SW480 (cell line): ENCODE results near the gene DIDO1.
"Not testable (repeated sequence)": the region's sequence is repeated elsewhere in the genome, so short reads cannot be mapped to it uniquely, and the experiment has no call there.

Experiments used
- DNase-seq: peaks from one replicate; pipeline ENCODE4 v3.0.0-alpha.2; 2016; ENCODE audit warnings: low spot score

Gene DIDO1

DNA sequence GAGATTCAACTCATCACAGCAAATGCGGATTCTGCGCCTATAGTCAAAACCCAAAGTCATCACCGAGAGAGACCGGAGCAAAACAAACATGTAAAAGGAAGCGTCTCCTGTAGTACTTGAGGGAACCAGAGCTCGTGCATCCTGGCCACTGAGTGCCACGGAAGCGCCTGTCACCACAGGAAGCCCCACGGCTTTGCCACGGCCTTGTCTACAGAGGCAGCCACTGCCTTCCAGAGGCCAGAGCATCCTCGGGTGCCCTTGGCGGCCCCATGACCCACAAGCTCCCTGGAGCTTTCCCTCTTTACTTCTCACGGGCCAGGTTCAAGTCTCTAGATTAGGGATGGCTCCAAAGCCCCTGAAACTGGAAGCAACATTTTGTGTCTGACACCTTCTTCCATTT, 72.2 kb downstream of the DIDO1 start:
- DNase-seq, result no peak

DNA sequence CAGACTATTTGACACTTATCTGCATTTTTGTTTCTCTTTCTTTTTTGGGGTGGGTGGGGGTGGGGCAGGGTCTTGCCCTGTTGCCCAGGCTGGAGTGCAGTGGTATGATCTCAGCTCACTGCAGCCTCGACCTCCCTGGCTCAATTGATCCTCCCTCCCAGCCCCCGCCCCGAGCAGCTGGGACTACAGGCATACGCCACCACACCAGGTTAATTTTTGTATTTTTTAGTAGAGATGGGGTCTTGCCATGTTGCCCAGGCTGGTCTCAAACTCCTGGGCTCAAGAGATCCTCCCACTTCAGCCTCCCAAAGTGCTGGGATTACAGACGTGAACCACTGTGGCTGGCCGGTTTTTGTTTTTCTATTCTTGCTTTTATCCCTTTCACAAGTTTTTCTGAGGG, 73.0 kb downstream of the DIDO1 start:
- DNase-seq, result not testable (repeated sequence)

DNA sequence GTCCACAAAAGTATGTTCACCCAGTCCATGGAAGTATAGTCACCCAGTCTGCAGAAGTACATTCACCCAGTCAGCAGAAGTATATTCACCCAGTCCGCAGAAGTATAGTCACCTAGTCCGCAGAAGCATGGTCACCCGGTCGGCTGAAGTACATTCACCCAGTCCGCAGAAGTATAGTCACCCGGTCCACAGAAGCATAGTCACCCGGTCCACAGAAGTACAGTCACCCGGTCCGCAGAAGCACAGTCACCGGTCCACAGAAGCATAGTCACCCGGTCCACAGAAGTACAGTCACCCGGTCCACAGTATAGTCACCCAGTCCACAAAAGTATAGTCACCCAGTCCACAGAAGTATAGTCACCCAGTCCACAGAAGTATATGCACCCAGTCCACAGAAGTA, 73.5 kb downstream of the DIDO1 start:
- DNase-seq, result no peak

DNA sequence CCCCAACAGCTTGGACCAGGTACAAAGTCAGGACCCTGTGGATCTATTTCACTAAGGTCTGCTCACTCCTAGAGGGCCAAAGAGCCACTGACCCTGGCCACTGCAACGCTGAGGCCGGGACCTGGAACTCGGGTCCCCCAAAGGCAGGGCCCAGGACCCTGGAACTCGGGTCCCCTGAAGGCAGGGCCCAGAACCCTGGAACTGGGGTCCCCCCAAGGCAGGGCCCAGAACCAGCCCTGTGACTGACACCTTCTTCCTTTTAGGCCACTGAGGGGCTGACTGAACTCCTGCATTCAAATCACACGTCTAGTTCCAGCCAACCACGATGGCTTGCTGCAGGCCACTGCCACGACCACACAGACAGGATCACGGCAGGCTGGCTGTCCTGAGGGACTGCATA, 74.1 kb downstream of the DIDO1 start:
- DNase-seq, result no peak

DNA sequence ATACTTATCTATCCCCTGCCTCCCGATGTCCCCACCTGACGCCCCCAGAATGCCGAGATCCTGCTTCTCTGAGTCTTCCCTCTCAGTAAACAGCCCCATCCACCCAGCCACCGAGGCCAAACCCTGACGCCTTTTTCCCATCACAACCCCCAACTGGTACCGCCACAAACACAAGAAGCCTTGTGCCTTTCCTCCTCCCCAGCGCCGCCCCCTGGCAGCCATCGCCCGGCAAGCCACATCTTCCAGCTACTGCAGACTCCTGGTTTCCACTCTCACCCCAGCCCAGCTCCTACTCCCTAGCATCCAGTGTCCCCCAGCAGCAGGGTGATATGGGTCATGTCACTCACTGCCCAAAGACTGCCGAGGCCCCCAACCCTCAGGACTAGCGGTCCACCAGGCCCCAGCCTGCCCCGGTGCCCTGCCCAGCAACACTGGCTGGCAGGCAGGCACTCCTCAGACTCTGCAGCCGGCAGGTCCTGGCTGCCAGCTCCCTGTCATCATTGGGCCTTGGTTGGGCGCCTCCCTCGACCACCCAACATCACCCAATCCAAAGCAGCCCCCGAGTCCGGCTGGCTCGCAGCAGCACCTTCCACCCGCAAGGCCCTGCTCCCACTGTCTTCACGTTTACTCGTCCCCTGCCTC, 75.9 kb downstream of the DIDO1 start:
- no peak for DNase-seq

DNA sequence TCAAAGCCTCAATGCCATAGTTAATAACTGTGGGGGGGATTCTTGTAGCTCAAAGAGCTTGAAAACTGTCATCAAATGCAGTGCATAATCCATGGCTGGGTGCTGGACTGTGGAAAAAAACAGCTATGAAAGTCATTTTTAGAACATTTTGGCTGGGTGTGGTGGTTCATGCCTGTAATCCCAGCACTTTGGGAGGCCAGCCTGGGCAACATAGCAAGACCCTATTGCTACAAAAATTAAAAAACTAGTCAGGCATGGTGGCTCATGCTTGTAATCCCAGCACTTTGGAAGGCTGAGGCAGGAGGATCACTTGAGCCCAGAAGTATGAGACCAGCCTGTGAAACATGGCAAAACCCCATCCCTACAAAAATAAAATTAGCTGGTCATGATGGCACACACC, 76.9 kb downstream of the DIDO1 start:
- DNase-seq, result no peak

DNA sequence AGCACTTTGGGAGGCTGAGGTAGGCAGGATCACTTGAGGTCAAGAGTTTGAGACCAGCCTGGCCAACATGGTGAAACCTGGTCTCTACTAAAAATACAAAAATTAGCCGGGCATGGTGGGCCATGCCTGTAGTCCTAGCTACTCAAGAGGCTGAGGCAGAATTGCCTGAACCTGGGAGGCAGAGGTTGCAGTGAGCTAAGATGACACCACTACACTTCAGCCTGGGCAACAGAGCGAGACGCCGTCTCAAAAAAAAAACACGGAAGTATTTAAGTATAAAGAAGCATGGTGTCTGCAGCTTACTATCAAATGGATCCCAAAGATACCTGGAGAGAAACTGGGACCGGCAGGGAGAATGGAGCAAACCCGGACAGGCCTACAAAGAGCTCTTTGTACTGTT, 77.4 kb downstream of the DIDO1 start:
- not testable (repeated sequence) for DNase-seq

DNA sequence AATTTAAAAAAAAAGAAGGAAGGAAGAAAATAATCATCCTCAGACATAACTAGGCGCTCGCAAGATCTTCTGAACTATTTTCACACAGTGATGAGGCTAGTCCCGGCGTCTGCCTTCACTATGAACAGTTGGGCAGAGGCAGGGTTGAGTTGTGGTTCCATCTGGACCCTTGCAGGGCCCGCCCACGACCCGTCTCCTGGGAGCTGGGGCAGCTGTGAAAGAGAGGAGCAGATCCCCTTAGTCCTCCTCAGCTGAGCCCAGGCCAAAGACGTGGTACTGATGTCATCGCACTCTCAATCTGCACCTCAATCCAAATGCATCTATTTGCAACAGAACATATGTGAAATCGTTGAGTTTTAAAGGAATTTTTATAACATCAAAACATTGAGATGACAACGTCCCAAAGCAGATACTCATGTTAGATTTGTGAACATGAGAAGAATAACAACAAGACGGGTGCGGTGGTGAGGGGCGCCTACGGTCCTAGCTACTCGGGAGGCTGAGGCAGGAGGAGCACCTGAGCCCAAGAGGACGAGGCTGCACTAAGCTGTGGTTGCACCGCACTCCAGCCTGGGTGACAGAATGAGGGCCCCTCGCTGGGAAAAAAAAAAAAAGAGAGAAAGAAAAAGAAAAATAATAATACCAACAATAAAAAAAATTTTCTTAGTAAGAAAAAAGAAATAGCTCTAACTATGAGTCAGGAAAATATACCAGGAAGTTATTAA, 80.0 kb downstream of the DIDO1 start:
- no peak for DNase-seq

DNA sequence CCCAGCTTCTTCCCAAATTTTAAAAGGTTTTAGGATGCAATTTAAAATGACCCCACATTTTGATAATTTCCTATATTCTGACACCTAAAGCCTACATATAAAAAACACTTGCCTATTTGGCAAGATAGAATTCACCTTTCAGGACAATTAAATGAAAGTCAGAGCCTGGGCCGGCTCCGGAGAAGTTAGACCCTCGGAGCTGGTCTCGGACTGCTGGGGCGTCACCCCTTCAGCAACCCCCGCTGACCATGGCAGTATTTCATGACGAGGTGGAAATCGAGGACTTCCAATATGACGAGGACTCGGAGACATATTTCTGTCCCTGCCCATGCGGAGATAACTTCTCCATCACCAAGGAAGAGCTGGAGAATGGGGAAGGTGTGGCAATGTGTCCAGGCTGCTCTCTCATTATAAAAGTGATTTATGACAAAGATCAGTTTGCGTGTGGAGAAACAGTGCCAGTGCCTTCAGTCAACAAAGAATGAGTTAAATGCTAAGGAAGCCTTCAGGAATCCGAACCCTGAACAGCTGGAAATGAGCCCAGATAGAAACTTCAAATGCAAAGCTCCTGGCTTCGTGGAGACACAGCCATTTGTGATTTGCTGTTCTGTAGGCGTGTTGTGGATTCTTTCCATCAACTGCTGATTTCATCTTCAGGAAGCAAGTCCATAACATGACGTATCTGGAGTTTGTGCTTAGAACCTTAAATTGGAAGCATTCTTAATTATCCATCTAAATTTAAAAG, 80.7 kb downstream of the DIDO1 start:
- DNase-seq, result no peak

DNA sequence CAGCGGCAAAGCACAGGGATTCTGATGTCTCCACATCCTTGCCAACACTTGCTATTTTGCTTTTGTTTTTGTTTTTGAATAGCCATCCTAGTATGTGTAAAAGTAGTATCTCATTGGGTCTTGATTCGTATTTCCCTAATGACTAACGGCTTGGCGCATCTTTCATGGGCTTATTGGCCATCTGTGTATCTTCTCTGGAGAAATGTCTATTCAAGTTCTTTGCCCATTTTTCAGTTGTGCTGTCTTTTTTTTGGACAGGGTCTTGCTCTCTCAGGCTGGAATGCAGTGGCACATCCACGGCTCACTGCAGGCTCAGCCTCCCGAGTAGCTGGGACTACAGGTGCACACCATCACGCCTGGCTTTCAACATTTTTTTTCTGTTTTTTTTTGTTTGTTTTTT, 82.1 kb downstream of the DIDO1 start:
- DNase-seq, result no peak

DNA sequence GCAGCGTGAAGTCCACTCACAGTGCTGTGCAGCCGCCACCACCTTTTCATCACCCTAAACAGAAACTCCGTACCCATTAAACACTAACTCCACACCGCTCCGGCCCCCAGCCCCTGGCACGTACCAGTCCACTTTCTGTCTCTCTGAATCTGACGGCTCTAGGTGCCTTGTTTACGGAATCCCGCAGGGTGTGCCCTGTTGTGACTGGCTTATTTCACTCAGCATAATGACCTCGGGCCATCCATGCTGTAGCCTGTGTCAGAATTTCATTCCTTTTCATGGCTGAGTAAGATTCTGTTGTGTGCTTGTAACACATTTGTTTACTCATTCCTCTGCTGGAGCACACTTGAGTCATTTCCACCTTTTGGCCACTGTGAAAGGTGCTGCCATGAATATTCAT, 82.6 kb downstream of the DIDO1 start:
- no peak for DNase-seq

DNA sequence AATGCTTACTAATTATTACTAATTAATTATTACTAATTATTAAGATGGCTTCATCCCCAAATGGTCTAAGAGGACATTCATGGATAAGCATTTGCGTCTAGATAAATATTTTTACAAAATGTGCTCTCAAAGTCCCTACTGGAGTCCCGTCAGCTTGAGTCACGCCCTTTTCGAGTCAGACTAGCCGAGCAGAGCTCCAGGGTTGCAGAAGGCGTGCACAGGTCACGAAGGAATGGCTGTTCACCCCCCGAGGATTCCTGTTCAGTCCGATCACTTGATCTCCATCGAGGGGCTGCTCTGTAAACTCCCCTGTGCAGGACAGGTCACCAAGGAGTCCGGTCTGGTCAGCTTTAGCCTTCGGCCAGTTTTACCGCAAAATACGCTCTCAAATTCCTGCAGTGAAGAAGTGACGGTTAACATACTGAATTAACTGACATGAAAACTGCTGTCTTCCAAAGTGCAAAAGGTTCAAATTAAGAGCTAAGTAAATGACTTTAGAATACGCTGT, 84.5 kb downstream of the DIDO1 start:
- no peak for DNase-seq

DNA sequence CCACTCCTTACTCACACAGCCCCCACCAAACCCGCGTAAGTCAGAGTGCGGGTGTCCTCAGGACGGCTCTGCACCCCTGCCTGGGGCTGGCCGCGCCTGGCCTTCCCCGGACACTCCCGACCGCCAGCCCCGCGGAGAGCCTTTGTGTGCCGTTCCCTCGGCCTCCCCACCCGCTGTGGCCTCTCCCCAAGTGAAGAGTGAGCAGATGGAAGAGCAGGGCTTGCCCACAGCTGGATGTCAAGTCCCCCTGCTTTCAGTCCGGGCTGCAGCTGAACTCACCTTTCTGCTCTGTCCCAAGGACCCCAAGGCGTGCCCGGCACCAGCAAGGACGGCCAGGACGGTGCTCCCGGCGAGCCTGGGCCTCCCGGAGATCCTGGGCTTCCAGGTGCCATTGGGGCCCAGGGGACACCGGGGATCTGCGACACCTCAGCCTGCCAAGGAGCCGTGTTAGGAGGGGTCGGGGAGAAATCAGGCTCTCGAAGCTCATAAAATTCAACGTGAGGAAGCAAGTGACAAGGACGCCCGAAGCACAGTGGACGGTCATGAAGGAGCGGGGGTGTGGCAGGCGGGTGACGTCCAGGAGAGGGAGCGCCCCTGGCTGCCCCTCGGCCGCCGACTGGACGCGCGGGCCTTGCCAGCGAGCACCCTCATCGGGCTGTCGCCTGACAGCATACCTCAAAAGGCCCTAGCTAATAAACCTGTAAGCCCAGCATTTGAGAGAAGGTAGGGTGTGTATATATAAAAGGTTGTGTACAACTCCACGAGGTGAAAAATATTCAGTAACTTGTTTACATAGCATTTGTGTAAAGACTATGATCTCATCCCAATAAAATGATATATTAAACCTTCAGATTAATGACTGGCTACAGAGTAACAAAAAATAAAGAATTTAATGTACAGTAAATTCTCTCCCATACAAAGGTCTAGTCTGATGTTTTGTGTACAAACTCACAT, 85.8 kb downstream of the DIDO1 start:
- DNase-seq, result no peak

DNA sequence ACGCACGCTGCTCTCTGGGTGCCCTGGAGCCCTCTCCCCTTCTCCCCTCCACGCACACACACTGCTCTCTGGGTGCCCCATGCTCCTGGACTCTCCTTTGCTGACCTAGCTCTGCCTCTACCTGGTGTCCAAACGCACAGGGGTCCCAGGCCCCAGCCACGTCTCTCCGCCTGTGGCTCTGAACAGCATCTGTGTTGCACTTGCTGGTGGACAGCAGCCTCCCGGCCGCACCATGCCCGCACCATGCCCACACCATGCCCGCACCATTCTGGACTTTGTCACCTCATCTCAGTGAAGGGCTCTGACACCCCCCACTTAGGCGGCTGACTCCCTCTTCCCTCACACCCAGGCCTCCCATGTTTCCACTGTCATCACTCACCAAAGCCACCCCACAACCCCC, 86.5 kb downstream of the DIDO1 start:
- no peak for DNase-seq

DNA sequence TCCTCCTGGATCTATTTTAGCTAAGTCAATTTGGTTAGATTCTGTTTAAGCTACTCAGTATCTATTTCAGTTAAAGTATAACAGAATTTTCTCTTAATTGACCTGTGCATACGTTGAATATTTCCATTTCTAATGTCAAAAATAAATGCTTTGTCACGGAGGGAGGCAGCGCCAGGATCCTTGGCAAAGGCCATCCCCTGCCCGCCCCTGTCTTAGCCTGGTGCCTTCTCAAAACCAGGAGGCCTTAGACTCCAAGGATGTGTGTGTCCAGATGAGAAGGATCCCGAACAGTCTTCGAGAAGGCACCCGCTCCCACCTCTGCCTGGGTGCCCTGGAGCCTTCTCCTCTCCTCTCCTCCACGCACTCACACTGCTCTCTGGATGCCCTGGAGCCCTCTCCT, 87.0 kb downstream of the DIDO1 start:
- no peak for DNase-seq

DNA sequence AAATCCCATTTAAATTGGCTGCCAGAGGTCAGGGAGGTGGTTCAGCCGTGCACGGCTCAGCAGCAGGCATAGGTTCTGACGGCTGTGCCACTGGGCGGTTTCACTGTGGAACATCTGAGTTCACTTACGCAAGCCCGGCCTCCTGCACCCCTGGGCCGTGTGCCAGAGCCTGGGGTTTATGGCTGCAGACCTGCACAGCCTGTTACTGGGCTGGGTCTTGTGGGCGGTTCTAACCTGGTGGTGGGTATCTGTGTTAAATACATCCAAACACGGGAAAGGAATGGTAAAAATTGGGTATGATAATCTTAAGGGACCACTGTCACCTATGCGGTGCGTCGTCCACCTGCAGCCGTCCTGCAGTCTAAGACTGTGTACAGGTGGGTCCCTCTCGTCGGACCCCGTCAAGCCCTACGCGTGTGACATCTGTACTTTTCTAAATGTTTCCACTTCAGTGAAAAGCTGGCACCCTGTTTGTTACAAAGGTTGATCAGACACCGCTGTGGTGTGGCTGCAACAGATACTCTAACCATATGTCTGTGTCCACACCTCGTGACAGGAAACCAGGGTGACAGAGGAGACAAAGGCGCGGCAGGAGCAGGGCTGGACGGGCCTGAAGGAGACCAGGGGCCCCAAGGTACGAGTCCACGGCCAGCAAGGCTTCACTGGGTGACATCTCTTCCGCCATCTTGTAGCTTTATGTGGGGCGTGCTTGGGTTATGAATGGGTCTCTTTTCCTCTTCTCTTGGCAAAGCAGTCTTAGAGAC, 88.0 kb downstream of the DIDO1 start:
- no peak for DNase-seq

DNA sequence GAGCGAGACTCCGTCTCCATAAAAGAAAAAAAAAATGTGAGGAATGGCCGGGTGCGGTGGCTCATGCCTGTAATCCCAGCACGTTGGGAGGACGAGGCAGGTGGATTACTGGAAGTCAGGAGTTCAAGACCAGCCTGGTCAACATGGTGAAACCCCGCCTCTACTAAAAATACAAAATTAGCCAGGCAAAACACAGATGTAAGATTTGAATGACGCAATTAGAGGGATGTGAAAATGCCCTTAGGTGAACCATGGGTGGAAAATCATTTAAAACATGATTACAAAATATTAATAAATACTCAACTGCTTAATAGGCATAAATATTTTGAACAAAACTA, 88.5 kb downstream of the DIDO1 start:
- DNase-seq, result no peak

DNA sequence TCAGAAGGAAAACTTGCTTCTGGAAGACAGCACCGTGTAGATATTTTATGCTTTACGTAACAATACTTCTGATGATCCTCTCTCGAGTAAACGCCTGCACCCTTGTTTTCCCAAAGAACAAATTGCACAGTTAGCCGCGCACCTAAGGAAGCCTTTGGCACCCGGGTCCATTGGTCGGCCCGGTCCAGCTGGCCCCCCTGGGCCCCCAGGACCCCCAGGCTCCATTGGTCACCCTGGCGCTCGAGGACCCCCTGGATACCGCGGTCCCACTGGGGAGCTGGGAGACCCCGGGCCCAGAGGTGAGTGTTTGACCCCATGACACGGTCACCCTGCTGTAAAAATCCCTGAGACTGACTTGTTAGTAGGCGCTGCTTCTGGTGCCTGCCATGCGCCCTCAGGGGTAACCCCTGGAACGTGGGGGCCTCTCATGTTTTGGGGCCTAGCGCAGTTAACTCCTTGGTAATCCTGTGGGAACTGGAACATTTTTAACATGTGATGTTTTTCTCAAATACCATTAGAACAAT, 89.3 kb downstream of the DIDO1 start:
- no peak for DNase-seq

DNA sequence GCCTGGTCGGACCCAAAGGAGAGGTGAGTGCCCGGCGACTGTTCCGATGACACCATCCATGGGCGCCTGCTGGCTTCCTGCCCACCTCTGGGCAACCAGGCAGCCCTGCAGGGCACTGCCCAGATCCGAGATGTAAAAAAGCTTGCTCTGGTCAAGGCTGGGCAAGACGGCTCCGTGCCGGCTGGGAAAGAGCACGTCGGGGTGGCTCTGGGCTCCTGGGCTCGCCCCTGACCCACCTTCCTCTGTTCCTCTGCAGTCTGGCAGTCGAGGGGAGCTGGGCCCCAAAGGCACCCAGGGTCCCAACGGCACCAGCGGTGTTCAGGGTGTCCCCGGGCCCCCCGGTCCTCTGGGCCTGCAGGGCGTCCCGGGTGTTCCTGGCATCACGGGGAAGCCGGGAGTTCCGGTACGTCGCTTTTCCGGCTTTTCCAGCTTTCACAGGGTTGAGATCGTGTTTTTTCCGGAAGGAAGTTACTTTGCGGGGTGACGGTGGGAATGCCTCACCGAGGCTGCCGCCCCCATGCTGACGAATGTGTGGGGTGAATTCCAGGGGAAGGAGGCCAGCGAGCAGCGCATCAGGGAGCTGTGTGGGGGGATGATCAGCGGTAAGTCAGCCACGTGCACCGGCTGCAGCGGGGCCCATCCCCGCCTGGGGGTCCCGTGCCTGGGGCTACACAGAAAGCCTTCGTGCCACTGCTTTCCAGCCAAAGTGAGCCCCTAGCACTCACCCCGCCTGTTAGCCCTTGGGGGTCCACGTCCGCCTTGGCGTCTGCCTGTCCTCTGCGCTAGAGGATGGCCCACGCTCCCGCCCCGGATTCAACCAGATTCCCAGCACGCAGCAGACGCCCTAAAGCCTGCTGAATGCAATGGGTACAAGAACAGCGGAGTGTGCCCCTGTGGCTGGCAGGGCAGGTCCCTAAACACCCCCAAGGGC, 90.1 kb downstream of the DIDO1 start:
- no peak for DNase-seq
